ENCODE results near the gene IRS2. TPM values are rescaled to one million over a fixed set of nuclear protein-coding genes. Genes with fewer than 3 reads are reported as not detected.
A peak's percentile ranks its signal among the peaks of the same experiment; 100 is the strongest.

Gene IRS2
- total and polyA plus RNA-seq, 2 of the 8 experiments (the other 6 are each of a cell fraction or from before 2014, with no cell fraction given), result 2.6 to 17.0 TPM

DNA sequence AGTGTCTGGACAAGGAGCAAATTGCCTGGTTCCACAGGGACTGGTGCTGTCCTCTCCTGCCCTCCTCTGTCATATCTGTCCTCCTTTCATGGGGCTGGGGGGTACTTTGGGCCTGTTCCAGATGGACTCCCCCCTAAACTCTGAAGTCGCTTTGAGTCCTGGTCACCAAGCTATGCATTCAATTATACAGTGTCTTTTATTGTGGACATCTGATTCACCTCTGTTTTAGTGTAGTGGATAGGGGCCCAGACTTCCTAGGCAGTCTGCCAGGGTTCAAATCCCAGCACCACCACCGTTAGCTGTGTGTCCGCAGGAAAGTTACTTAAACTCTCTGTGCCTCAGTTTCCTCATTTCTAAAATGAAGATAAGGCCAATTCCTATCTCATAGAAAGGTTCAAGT, 21.0 kb upstream of the IRS2 start:
- Histone ChIP-seq H3K4ac (replicated peaks; ENCODE audit: insufficient read length, low read depth, low read length) (no peak overlapping the region), H3K9me3 (ENCODE audit: insufficient read depth in 2 of 2, low read depth in 1 of 2, low read length in 1 of 2) (no peaks in the 10 kb centered on the region), H4K5ac (ENCODE audit: insufficient read length, low read depth, low read length) (no peak overlapping the region), H2AFZ (ENCODE audit: low read length) (no peak overlapping the region), H3K18ac (ENCODE audit: extremely low read depth, low read length) (no peak overlapping the region), H3K27ac (ENCODE audit: low read depth, low read length) (no peak overlapping the region), H3K14ac (ENCODE audit: insufficient read length) (no peak overlapping the region), H3K56ac (replicated peaks; ENCODE audit: insufficient read length, low read depth, low read length) (no peak overlapping the region), H3K27me3 (replicated peaks in 1 of 4; ENCODE audit: control insufficient read depth in 3 of 4, extremely low read depth in 1 of 4, insufficient read depth in 3 of 4, low read length in 3 of 4) (no peaks in the 10 kb centered on the region), H3K79me2 (ENCODE audit: control insufficient read depth in 1 of 2, insufficient read depth in 2 of 2, low read length in 2 of 2) (no peaks in the 10 kb centered on the region), H2BK120ac (replicated peaks; ENCODE audit: low read depth, low read length) (no peak overlapping the region), H3K36me3 (ENCODE audit: control insufficient read depth in 2 of 4, insufficient read depth in 4 of 4, low read length in 3 of 4) (no peaks in the 10 kb centered on the region), H3K4me2 (ENCODE audit: insufficient read depth in 1 of 2, low read depth in 2 of 2, low read length in 2 of 2) (no peak overlapping the region), H2BK5ac (ENCODE audit: low read depth, low read length) (no peak overlapping the region), H2AK5ac (ENCODE audit: low read depth, low read length) (no peak overlapping the region), H2BK15ac (ENCODE audit: low read length) (no peak overlapping the region), H3K4me1 (replicated peaks in 1 of 4; ENCODE audit: control insufficient read depth in 3 of 4, insufficient read depth in 4 of 4, low read length in 3 of 4) (no peaks in the 10 kb centered on the region; a peak in 1 of 7 replicates), H3K23me2 (ENCODE audit: low read depth, low read length) (no peaks in the 10 kb centered on the region), H3K79me1 (ENCODE audit: low read depth, low read length) (no peaks in the 10 kb centered on the region), H4K20me1 (replicated peaks in 1 of 2; ENCODE audit: control insufficient read depth in 1 of 2, insufficient read depth in 2 of 2, low read length in 2 of 2) (no peaks in the 10 kb centered on the region), H4K91ac (replicated peaks; ENCODE audit: insufficient read length, low read length) (no peak overlapping the region), H3K23ac (ENCODE audit: insufficient read length) (no peak overlapping the region), H4K8ac (ENCODE audit: extremely low read depth, insufficient read depth, low read length) (no peak overlapping the region), H2BK20ac (ENCODE audit: low read length) (no peak overlapping the region), H3K4me3 (ENCODE audit: extremely low read depth in 1 of 4, insufficient read depth in 2 of 4, low read depth in 3 of 4, low read length in 4 of 4) (no peak overlapping the region), H3K9ac (replicated peaks in 1 of 4; ENCODE audit: extremely low read depth in 1 of 4, low read depth in 3 of 4, low read length in 3 of 4) (no peak overlapping the region), H2BK12ac (ENCODE audit: low read depth, low read length) (no peak overlapping the region)
- TF ChIP-seq, protein P1, sequence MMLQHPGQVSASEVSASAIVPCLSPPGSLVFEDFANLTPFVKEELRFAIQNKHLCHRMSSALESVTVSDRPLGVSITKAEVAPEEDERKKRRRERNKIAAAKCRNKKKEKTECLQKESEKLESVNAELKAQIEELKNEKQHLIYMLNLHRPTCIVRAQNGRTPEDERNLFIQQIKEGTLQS (IDR thresholded peaks at IDR 0.05; ENCODE audit: insufficient read depth, low read depth, low read length), result no peak
- TF ChIP-seq TBP (IDR thresholded peaks at IDR 0.05; ENCODE audit: low read depth, low read length), result peak; percentile 82
- WGBS, 2 experiments (ENCODE audit: extremely low coverage in 1 of 2, insufficient coverage in 1 of 2, insufficient read length in 1 of 2, insufficient replicate concordance in 2 of 2, low coverage in 1 of 2, low lambda C conversion rate in 2 of 2, missing lambda C conversion rate in 1 of 2), result 92% methylated on average over 3 of the region's 3 CpGs; no CpG with 5 or more reads in 1 of the 2 experiments
- FAIRE-seq (no peak), DNase-seq (ENCODE audit: low read depth in 1 of 2, low spot score in 2 of 2) (no peak)
- POLR2A ChIA-PET (ENCODE audit: partially characterized antibody), result interaction anchor here (0.8 kb wide), 1 partner anchor 206 kb away, joined by 3 read pairs; no protein-coding TSS in a partner anchor
- CTCF ChIA-PET (ENCODE audit: partially characterized antibody), result interaction anchor here (0.9 to 1.4 kb wide), 3 partner anchors 34 to 302 kb away, joined by 3 read pairs; no protein-coding TSS in a partner anchor

Measured in H1 (cell line).